GM18951 (cell line): ENCODE data around the gene C5orf22.

Experiments used
- POLR2A ChIP-seq: IDR thresholded peaks from 4 replicates; pipeline ENCODE4 v1.6.1; 2011; ENCODE audit warnings: mild to moderate bottlenecking; ENCODE audit not compliant: insufficient read length, insufficient read depth; ENCODE audit errors: extremely low read depth
- in situ Hi-C: fragments of 300-500 bp; cut with MboI; formaldehyde crosslinking; loops from one replicate; pipeline ENCODE4 v1.12.0; 2022; ENCODE audit warnings: low sequenced_read_pairs, mixed read lengths, inconsistent platforms; ENCODE audit not compliant: unreplicated experiment

Gene C5orf22

GRCh38 chr5:31531888-31532547 lies at the start of gene C5orf22, which contains the start of gene DROSHA:
Gene C5orf22, plus strand, starts transcription at chr5:31532301. Its CDS starts 92 bp downstream, at chr5:31532393.
Gene DROSHA, minus strand, starts transcription at chr5:31532093. Its CDS starts 3,034 bp downstream, at chr5:31529059.
- in situ Hi-C loops = no loop called here
- peak; percentile 77 for TF ChIP-seq POLR2A

DNA sequence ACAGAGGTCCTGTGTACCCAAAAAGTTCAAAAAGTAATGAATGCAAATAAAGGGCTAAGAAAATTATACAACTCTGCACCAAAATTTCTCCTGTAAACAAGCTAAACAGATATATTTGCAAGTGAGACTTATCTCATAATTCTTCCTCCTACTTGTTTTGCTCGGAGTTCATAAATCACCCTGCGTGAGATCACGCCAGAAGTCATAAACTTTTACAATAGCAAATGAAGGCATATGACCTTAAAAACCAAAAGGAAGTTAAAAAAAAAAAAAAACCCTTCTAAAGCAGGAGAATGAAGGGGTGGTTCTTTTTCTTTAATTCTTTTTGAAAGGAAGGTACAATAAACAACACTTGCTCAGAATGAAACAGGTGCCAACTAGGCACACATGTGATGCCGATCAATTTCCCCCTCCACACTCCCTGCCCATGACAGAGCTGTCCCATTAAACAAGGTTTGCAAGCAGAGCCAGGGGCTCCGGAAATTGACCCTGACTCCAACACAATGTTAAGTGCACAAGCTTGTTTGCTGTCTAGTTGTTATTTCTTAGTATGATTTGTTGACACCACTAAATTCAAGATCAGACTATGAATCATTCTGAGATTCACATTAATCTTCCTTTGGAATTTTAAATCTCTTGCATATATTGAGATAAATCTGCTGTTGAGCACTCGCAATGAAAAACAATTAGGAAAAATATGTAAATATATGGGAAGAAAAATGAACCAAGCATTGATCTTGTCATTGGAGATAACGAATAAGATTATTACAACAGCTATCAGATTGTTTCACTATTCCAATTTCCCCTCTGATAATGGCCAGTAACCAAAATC lies 46.5 kb upstream of the C5orf22 start:
- in situ Hi-C loops = no loop called here

DNA sequence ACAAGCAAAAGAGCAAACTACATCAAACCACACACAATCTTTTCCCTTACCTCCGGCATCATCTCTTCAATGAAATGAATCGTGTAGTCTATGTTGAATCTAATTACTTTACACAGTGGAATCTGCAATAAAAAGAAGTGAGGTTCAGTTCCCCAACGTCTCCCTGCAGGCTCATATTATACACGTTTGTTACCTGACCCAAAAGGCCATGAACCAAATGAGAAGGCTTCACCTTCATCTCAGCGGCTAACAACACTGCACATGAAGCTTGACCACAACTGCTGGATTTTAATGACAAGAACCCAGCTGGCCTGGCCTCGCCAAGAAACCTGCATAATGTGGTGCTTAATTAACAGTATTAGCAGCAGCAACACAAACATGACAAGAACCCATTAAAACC lies 45.7 kb upstream of the C5orf22 start:
- in situ Hi-C loops = no loop called here
- no peak for TF ChIP-seq POLR2A

More for the DNA sequence above, 46.5 kb upstream of the C5orf22 start:
- no peak for TF ChIP-seq POLR2A

DNA sequence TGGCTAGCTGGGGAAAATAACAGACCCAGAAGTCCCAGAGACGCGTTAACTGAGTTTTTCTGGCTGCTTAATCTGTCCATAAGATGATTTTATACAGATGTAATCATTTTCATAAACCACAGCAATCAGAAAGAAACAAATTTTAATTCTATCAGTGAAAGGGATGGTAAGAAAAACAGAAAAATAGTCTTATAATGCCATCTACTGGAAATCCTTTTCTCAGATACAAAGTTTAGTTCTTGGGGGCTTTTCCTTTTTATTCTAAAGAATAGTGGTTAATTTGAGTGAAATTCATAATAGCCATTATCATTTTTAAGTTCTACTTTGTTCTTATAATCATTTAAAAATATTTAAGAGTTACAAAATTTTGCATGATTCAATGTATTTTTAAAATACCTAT lies 44.6 kb upstream of the C5orf22 start:
- no peak for TF ChIP-seq POLR2A
- in situ Hi-C loops = no loop called here

DNA sequence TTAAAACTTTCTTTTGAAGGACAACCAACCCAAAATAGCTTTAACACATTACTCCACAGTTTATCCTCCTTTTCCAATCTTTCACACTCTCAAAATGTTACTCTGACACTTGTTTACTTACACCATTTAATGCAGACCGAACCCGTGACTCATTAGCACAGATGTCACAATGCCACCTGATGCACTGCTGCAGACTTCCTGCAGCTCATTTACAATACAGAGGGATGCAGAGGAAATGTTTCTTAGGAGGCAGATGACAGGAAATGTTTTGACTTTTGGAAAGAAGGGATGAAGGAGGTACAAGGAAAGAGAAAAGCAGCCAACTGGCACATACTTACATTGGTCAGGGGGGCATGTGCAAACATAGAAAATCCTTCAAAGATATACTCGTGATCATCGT lies 39.2 kb upstream of the C5orf22 start:
- in situ Hi-C loops = no loop called here
- TF ChIP-seq POLR2A = no peak

DNA sequence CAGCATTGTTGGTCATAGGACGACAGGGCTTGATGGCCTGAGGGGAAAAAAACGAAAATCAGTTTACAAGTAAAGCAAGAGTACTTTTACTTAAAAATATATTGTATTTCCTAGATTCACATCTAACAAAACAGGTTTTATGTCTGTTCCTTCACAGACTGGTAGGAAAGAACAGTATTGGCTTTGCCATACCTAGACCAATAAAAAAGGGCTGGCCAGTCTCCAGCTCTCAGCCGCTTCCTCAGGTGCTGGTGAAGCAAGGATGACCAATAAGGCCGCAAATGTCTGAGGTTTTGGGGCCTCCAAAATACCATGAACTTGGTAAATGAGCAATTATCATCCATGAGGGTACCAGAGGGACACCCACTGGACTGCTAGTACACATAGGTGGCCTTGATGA lies 36.8 kb upstream of the C5orf22 start:
- in situ Hi-C loops = no loop called here
- TF ChIP-seq POLR2A = no peak

DNA sequence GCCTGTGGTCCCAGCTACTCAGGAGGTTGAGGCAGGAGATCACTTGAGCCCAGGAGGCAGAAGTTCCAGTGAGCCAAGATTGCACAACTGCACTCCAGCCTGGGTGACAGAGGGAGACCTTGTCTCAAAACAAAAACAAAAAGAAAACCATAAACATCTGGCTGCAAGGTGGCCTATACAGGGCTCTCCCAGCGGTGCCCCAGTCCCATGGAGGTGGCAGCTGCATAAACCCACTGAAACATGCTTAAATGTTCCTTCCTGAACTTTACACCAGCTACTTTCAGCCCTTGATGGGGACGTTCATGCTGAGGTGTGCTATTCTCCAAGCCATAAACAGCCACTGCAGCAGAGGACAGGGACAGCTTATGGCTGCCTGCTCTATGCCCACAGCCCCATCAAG lies 35.8 kb upstream of the C5orf22 start:
- in situ Hi-C loops = no loop called here
- TF ChIP-seq POLR2A = no peak

DNA sequence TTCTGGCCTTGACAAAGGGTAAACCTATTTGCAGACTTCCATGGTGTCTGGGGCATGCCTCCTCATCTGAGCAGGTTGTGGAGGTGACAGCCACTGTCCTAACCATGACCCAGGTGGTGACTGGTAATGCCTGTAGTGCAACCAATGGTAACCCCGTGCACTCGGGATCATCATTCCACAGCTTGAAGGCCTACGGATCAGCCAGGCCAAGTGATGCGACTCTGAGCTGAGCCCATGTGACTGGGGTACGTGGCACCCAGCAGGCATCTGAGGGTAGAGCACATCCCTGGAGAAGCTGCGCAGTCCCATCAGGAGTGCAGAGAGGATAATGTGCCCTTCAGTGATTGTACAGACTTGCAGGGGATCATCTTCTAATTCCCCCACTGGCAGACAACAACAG lies 35.2 kb upstream of the C5orf22 start:
- in situ Hi-C loops = no loop called here
- no peak for TF ChIP-seq POLR2A

DNA sequence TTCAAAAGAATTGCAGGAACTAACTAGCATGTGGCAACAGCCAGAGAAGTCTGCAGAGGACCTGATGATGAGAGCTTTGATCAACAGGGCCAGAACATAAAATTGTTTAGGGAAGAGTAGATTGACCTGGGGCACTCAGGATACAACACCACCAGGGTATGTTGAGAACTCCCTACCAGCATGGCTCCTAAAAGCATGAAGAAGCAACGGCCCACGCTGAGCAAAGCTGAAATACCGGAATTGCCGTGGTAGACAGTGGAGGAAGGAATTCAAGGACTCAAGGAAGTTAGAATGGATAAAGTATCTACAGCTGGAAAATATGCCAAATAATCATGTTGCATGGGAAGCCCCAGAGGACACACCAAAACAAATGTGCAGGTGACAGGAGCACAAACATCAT lies 31.8 kb upstream of the C5orf22 start:
- in situ Hi-C loops = no loop called here

GRCh38 chr5:31502506-31502905 lies 29.6 kb upstream of the C5orf22 start:
- in situ Hi-C loops = no loop called here
- no peak for TF ChIP-seq POLR2A

More for the DNA sequence above, 31.8 kb upstream of the C5orf22 start:
- TF ChIP-seq POLR2A = no peak

- in situ Hi-C loops = no loop called here
- no peak for TF ChIP-seq POLR2A
Observed at GRCh38 chr5:31504529-31504928, 27.6 kb upstream of the C5orf22 start.

DNA sequence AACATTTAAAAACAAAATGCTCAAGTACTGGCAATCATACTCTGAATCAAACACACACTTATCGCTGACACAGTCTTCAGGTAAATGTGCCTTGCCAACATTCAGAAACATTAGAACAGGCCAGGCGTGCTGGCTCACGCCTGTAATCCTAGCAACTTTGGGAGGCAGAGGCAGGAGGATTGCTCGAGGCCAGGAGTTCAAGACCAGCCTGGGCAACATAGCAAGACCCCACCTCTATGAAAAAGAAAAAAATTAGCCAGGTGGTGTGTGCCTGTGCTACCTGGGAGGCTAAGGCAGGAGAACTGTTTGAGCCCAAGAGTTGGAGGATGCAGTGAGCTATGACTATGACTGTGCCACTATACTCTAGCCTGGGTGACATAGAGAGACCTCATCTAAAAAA lies 20.8 kb upstream of the C5orf22 start:
- no peak for TF ChIP-seq POLR2A
- in situ Hi-C loops = no loop called here

DNA sequence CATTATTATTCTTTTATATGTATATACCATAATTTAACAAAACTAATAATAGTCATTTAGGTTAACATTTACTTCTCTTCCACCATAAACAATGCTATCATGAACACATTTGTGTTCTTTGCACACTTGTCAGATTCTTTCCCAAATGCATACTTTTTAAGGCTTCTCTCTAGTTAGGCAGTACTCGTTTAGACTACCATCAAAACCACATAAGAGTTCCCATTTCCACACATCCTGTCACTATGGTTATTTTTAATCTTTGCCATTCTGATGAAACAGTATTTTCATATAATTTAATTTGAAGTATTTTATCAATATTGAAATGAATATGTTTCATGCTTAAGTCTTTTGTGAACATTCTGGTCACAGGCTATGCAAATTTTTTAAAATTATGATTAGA lies 15.3 kb upstream of the C5orf22 start:
- in situ Hi-C loops = no loop called here
- no peak for TF ChIP-seq POLR2A

GRCh38 chr5:31523041-31523440 lies 9.1 kb upstream of the C5orf22 start:
- in situ Hi-C loops = no loop called here
- TF ChIP-seq POLR2A = no peak
